ENCODE results near the gene KCP.
"Not testable (repeated sequence)": the region's sequence is repeated elsewhere in the genome, so short reads cannot be mapped to it uniquely, and the experiment has no call there.

GRCh38 chr7:128943251-128943650 lies 32.7 kb upstream of the KCP start:
- TF ChIP-seq CTCF (conservative IDR thresholded peaks at IDR 0.05; ENCODE audit: low read length); EZH2phosphoT487 (IDR thresholded peaks at IDR 0.05; ENCODE audit: borderline replicate concordance): not testable (repeated sequence)
